Dermis blood vessel endothelial cell (primary cell): ENCODE measurements around the gene MT1B. TPM values are rescaled to one million over a fixed set of nuclear protein-coding genes. Genes with fewer than 3 reads are reported as not detected.
A peak's percentile ranks its signal among the peaks of the same experiment; 100 is the strongest.
"Not testable (repeated sequence)": the region's sequence is repeated elsewhere in the genome, so short reads cannot be mapped to it uniquely, and the experiment has no call there.

Source experiments
- DNase-seq: peaks from one replicate; pipeline ENCODE4 v3.0.0; 2010
- total RNA-seq: library from RNA; depleted of rRNA; stranded (reverse); fragments of >200 nt; gene quantifications from 2 replicates; pipeline ENCODE4 v1.2.3, GENCODE V29; 2014

Gene MT1B
- total RNA-seq, 1 donor from 2014 or later: not detected

DNA sequence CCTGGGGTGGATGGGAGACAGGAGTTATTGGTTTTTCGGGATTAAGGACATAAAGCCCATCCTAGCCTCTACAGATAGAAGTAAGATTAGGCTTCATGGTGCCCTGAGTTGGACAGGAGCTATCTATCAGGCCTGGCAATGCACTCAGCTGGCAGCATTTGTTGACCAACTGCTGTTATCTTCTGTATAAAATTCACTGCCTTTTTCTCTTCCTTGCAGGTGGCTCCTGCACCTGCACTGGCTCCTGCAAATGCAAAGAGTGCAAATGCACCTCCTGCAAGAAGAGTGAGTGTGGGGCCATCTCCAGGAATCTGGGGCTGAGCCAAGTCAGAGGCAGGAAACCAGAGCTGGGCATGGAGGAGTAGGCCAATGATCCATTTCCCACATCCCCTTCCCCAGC, 12.6 kb upstream of the MT1B start:
- no peak for DNase-seq

DNA sequence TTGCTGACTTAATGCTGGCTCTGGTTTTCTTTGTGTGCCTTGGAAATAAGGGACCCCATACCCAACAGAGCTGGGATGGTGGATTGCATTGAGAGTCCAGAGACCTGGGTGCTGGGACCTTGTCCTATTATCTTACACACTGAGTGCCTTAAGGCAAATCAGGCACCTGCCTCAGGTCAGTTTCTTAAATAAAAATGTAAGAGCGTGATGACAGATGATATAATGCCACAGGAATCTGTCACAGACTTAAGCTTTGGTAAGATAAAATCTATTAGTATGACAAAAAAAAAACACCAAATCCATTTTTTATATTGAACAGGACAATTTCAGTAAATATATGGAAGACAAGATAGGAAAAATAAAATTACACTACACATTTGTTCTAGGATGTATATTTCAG, 11.6 kb upstream of the MT1B start:
- no peak for DNase-seq

DNA sequence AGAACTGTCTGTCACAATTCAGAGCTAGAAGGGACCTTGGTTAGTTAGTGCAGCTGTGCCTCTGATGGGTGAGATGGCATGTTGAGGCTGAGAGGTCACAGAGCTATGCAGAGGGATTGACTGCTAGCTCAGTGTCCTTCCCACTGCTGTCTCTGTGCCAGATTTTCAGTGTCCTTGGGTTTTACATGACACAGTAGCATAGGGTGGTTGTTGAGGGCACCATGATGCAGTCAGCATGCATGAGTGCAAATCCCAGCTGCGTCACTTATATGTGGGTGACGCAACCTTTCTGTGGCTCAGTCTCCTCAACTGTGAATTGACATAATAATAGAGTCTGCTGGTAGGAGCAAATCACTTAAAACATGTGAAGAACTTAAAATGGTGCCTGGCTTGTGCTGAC, 10.5 kb upstream of the MT1B start:
- no peak for DNase-seq

DNA sequence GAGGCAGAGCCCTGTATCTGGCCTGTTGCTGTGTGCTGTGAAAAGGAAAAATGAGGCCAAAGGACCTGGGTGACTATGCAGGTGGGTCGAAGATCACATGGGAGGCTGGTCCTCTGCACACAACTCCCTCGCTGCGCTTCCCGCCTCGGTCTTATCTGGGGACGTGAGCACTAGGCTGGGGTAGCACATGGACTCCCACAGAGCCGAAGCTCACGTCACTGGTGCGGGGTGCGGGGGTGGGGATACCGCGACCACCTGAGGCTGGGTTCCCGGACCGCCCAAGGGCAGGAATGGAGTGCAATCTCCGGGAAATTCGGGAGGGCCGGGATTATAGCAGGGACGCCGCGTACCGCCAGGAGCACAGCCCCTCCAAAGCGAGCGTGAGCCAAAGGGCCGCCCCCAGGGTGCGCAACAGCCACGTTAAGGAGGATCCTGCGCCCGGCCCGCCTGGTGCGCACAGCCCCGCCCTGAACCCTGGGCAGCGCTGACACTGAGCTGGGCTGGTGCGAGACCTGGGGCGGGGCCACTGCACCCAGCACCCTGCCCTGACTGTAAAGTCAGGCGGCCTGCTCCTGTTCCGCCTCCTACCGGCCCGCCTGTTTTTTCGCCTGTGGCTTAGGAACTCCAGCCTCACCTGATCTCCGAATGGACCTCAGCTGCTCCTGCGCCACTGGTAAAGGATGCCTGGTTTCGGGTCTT, 8.5 kb upstream of the MT1B start:
- peak; percentile 47 for DNase-seq

DNA sequence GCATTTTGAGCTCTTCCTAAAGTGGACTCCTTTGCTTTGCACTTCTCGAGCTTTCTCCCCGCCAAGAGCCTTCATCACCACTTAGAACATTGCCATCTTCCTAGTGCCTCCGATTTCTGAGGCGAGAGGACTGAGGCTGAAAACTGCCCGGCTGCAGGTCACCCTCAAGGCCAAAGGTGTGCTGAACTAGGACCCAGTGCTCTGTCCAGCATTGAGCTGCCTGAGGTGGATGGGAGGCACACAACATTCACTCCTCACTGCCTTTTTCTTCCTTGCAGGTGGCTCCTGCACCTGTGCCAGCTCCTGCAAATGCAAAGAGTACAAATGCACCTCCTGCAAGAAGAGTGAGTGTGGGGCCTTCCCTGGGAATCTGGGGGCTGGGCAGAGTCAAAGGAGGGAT, 7.9 kb upstream of the MT1B start:
- no peak for DNase-seq

DNA sequence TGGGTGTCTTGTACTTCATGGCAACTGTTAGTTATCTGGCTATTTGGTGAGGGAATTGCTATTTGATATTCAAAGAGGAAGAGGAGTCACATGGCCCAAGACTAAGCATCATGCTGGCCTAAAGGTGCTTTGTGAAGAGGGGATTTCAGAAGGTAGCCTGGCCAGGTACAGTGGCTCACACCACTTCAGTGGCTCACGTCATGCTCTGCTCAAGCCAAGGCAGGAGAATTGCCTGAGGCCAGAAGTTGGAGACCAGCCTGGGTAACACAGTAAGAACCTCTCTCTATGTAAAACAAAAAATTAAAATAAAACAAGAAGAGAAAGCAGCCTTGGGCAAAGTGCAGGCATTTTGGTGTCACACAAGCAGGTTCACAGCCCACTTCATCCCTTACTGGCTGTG, 6.4 kb upstream of the MT1B start:
- no peak for DNase-seq

DNA sequence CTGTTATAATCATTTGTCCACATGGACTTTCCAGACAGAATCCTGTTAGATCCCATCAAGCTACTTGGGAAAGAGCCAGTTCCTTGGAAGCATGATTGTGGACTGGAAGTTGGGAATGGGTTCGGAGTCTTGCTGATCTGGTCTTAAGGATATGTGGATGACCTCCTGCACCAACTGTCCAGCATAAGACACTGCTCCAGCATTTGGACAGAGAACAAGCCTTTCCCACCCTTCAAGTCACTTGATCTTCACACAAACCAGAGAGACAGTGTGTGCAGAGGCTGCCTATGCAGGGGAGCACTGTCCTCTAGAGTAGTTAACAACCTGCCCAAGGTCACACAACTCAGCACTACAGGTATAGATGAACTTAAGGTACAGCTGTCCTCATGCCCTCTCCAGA, 5.8 kb upstream of the MT1B start:
- no peak for DNase-seq

DNA sequence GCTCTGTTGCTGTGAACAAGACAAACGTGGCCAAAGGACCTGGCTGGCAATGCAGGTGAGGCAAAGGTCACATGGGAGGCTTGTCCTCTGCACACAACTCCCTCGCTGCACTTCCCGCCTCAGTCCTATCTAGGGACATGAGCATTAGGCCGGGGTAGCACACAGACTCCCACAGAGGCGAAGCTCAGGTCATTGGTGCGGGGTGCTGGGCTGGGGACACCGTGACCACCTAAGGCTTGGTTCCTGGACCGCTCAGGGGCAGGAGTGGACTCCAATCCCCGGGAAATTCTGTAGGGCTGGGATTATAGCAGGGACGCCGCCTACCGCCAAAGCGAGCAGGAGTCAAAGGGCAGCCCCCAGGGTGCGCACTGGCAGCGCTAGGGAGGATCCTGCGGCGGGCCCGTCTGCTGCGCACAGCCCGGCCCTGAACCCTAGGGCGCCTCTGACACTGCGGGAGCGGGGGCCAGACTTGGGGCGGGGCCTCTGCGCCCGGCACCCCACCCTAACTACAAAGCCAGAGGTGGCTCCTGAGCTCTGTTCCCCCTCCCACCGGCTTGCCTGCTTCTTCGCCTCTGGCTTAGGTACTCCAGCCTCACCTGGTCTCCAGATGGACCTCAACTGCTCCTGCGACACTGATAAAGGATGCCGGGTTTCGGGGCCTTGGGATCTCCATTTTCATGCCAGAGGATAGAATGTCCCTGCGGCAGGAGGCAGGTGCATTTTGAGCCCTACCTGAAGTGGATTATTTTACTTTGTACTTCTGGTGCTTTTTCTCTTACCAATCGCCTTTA, 3.9 kb upstream of the MT1B start:
- DNase-seq: no peak

DNA sequence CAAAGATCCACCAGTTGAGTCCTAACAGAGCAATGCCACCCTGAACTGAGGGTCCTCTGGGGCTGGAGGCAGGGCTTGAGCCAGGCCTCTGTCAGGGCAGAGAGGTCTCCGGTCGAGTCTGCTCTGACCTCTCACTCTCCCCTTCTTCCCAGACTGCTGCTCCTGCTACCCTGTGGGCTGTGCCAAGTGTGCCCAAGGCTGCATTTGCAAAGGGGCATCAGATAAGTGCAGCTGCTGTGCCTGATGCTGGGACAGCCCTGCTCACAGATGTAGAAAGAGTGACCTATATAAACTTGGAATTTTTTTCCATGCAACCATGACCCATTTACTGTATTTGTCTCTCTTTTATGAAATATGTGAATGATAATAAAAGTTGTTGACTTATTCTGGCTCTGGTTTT, 2.4 kb upstream of the MT1B start:
- DNase-seq: no peak

DNA sequence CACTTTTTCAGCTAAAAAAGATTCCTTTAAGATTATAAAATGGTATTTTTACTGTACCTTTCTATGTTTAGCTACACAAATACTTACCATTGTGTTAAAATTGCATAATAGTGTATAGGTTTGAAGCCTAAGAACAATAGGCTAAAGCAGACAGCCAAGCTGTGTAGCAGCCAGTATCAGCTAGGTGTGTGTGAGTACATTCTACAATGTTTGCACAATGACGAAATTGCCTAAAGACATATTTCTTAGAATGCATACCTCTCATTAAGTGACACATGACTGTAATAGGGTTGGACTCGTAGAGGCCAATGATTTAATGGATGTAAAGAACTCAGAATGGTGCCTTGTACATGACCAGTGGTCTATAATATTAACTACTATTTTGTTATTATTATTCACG, 1.9 kb upstream of the MT1B start:
- no peak for DNase-seq

DNA sequence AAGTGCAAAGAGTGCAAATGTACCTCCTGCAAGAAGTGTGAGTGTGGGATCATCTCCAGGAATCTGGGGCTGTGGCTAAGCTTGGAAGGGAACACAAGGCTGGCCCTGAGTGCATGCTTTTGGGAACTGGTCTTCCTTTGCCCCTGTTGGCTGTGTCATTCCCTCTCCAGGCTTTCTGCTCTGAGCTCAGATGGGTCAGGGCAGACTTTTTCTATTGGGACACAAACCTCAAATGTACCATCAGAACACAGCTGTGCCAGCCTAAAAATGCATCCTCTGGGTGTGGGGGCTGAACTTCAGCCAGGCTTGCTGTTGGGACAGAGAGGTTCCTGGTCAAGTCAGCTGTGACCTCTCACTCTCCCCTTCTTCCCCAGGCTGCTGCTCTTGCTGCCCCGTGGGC, 914 bp downstream of the MT1B start:
- no peak for DNase-seq

DNA sequence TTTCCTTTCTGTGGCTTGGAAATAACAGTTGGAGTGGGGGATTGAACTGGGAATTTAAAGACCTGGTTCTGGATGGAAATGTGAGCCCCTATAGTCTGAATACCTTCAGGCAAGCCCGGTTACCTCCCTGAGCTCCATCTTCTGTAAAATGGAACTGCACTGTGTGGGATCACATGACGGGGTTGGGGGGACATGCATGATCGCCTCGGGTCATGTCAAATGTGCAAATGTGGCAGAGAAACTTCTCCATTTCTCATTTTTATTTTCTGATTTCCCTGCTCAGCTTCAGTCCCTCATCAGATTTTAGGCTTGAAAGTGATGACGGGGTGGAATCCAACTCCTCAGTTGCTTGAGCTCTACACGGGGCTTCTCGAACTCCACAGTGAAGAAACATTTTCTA, 1.5 kb downstream of the MT1B start:
- DNase-seq: no peak

DNA sequence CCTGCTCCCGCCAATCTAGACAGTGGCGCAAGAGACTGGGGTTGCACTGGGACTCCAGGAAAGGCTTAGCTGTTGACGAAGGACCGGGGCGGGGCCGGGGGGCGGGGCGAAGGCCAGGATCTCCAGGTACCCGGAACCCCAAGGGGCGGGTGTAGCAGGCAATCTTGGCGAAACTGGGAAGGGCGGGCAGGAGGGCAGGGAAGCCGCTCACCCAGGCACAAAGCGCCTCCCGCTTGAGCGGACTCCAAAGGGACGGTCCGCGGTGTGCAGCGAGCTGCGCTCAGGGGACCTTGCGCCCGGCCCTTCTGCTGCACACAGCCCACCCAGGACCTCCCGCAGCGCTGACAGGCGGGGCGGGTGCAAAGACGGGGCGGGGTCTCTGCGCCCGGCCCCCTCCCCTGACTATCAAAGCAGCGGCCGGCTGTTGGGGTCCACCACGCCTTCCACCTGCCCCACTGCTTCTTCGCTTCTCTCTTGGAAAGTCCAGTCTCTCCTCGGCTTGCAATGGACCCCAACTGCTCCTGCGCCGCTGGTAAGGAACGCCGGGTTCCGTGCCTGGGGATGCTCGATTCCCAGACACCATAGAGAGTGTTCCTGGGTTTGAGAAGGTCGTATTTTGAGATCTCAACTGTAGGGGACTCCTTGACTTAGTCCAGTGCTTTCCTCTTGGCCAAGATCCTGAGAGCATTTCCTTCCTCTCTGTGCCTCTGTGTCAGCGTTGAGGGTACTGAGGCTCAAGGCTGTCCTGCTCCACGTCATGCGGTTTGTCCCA, 6.1 kb downstream of the MT1B start, which contains the start of gene MT1F:
MT1F (plus strand) TSS at position 405 of the 772 bp plus-strand sequence; CDS start at position 505, 100 bp downstream.
- peak; percentile 50 for DNase-seq

DNA sequence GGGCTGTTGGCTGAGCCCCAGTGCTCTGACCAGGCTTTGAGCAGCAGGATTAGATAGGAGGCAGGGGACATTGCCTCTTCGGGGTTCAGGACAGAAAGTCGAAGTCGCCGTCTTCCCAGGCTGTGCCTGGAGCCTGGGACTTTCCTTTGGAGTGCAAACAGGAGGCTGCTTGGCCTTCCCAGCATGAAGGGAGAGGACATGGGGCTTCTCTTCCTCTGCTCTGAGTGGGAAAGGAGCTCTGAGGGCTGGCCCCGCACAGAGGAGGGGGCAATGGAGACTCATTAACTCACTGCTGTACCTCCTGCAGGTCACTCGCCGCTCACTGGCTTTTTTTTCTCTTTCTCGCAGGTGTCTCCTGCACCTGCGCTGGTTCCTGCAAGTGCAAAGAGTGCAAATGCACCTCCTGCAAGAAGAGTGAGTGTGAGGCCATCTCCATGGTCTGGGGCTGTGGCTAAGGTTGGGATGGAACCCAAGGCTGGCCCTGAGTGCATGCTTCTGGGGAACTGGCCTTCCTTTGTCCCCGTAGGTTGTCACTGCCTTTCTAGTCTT, 6.7 kb downstream of the MT1B start:
- no peak for DNase-seq

DNA sequence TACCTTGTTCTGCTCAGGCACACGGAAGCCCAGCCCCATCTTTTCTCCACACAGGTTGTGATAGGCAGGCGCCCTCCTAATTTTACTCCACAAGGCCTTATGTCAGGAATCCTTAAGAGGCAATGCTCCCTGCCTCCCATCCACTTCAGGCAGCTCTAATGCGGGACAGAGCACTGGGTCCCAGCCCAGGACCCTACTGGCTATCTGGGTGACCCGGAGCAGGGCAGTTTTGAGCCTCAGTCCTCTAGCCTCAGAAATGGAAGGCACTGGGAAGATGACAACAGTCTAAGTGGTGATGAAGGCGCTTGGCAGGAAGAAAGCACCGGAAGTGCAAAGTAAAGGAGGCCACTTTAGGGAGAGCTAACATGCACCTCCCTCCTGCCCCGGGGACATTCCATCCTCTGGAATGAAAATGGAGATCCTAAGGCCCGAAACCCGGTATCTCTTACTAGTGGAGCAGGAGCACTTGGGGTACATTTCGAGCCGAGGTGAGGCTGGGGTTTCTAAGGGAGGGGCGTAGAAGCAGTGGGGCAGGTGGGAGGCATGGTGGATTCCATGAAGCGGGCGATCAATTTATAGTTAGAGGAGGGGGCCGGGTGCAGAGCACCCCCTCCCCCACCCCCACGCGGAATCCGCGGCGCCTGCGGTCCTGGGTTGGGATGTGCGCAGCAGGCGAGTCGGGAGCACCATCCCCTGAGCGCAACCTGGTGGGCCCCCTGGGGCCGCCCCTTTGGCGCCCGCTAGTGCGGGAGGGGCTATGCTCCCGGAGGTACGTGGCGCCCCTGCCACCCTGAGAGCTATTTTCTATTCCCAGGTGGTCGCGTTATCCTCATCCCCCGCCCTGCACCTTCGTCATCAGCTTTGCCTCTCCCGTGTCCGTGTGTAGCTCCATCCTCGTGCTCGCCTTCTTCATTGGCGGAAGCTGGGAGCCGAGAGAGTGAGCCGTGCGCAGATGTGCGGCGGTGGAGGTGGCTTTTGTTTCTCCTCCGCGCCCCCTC, 11.0 kb downstream of the MT1B start:
- DNase-seq: peak; percentile 8

DNA sequence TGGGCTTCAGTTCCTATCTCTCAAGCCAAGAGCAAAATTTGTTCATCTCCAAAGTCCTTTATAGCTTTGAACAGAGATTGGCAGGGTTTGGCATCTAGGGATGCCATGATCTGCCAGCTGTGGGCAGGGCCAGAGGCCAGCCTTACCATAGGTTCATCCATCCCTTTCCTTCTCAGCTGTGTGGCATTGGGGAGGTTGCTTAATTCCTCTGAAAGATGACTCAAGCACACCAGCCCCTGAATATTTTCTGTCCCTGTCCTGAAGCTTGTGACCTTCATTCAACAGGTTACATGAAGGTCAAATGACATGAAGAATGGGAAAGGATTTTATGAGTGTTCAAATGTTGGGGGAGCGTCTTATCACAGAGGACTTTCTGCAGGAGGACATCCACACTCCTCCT, 12.8 kb downstream of the MT1B start:
- no peak for DNase-seq

DNA sequence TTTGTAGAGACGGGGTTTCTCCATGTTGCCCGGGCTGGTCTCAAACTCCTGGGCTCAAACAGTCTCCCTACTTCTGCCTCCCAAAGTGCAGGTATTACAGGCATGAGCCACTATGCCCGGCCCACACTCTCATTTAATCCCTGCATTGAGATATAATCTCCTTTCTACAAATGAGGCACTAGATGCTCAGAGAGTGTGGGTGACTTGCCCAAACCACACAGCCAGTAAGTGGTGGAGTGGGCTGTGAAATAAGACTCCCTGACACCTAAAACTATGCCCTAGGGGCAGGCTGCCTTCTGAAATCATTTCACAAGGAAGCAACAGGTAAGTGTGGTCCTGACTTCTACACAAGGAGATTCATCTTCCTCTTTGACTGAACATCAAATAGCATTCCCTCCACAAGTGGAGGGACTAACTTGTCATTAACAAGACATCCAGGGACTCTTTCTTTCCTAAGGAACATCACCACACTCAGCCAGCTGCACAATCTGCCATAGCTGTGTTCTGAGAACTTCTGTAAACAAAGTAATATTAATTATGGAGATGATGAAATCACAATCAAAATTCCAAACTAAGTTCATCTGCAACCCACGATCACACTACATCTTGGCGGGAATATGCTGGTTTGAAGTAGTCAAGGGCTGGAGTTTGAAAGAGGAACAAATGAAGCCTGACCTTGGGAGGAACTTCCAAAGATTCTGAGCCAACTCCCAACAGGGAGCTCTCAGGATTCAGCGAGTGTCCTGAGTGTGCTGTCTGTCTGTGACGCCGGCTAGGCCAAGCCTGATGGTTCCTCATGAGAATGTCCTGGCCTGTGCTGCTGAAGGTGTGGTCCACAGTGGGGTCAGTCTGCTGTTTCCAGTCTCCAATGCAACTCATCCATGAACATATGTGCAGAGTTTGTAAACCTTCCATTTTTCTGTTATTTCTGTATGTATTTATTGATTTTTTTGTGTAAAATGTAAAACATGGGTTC, 13.9 kb downstream of the MT1B start:
- DNase-seq: not testable (repeated sequence)

DNA sequence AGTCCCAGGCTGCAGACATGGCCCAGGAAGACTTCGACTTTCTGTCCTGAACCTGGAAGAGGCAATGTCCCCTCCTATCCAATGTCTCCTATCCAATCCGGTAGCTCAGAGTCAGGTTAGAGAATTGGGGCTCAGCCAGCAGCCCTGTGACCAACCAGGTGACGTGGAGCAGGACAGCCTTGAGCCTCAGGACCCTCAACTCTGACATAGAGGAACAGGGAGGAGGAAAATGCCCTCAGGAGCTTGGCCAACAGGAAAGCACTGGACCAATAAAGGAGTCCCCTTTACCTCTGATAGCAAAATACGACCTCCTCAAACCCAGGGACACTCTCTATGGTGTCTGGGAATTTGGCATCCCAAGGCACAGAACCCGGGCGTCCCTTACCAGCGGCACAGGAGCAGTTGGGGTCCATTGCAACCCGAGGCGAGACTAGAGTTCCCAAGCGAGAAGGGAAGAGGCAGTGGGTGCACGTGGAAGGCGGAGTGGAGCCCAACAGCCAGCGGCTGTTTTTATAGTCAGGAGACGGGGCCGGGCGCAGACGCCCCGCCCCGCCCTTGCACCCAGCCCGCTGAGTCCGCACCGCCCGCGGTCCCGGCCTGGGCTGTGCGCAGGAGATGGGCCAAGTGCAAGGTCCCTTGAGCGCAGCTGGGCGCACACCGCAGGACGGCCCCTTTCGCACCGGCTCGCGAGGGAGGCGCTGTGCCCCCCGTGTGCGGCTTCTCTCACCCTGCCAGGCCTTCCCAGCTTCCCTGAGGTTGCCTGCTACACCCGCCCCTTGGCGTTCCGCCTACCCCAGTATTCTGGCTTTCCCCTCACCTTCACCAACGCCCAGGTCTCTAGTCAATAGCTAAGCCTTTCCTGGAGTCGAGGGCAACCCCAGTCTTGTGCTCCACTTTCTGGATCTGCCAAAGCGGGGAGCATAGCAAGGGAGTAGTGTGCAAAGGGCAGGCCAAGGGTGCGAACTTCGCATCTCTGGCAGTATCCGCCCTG, 16.2 kb downstream of the MT1B start, which contains the start of gene MT1G:
MT1G (minus strand) TSS at position 485 of the 991 bp plus-strand sequence; CDS start at position 413, 72 bp downstream.
- DNase-seq: peak; percentile 22
